ENCODE results near the gene ZNF14. TPM values are rescaled to one million over a fixed set of nuclear protein-coding genes. Genes with fewer than 3 reads are reported as not detected.

Gene ZNF14
- total RNA-seq, 1 experiment from 2014 or later = 5.6 TPM

GRCh38 chr19:19670070-19670551, 62.8 kb downstream of the ZNF14 start:
- H3K36me3 ChIP-seq (ENCODE audit: control insufficient read depth, insufficient read depth, low read length) = no peaks in the 10 kb centered on the region; the same call in 1 of the 2 replicates
- H3K27ac ChIP-seq (ENCODE audit: low read length) = peak overlapping the region; percentile 84
- ChIA-PET POLR2A (interaction anchor here (0.8 kb wide), 1 partner anchor 360 kb away, joined by 11 read pairs; no protein-coding TSS in a partner anchor), CTCF (no interaction called here)
- H3K4me1 ChIP-seq (ENCODE audit: control insufficient read depth, insufficient read depth, low read length) = no peaks in the 10 kb centered on the region
- H3K27me3 ChIP-seq (ENCODE audit: control insufficient read depth, insufficient read depth, low read length) = no peaks in the 10 kb centered on the region
- BruUV-seq (replicated peaks) = no TSS peak
- intact Hi-C loops (cut with micrococcal nuclease; ENCODE audit: unreplicated experiment) = no loop called here
- no peak for DNase-seq (ENCODE audit: low read depth, low spot score)
- in situ Hi-C loops (cut with HindIII; ENCODE audit: low pct_unique_long_range_greater_than_20kb, low sequenced_read_pairs) = no loop called here
- peaks cover 4% of the 10 kb centered on the region; the same call in 1 of the 2 replicates for H3K9me3 ChIP-seq (ENCODE audit: control insufficient read depth, insufficient read depth, low read depth, low read length)
- H3K4me3 ChIP-seq (ENCODE audit: low read depth in 2 of 2, low read length in 2 of 2) = peak overlapping the region; percentile 82 to 86
- TF ChIP-seq SIN3A (IDR thresholded peaks at IDR 0.05; ENCODE audit: borderline replicate concordance, insufficient read depth, low read depth, low read length) (no peak), TCF7L2 (IDR thresholded peaks at IDR 0.05; ENCODE audit: low read depth, low read length) (no peak), POLR2AphosphoS5 (IDR thresholded peaks at IDR 0.05; ENCODE audit: low read depth, low read length) (no peak), CTCF (IDR thresholded peaks at IDR 0.05) (no peak), REST (IDR thresholded peaks at IDR 0.05; ENCODE audit: insufficient read depth in 1 of 2, low read depth in 2 of 2, low read length in 1 of 2) (no peak)
- ATAC-seq = no peak

- H3K27me3 ChIP-seq (ENCODE audit: control insufficient read depth, insufficient read depth, low read length) = no peaks in the 10 kb centered on the region
- in situ Hi-C loops (cut with HindIII; ENCODE audit: low pct_unique_long_range_greater_than_20kb, low sequenced_read_pairs) = no loop called here
- intact Hi-C loops (cut with micrococcal nuclease; ENCODE audit: unreplicated experiment) = loop anchor here (10.0 kb wide), 1 partner anchor 66 kb away; the partner anchor contains the start of gene ZNF14
These were observed 64.5 kb downstream of the ZNF14 start, which contains the start of gene ZNF101 for GRCh38 chr19:19668230-19669012. Gene ZNF101, plus strand, starts transcription at chr19:19668839. Its CDS starts 125 bp downstream, at chr19:19668964.

More at GRCh38 chr19:19668230-19669012, 64.5 kb downstream of the ZNF14 start, which contains the start of gene ZNF101:
- Histone ChIP-seq H3K4me3 (ENCODE audit: low read depth in 2 of 2, low read length in 2 of 2) (peak within 1 kb of the TSS; percentile 82 to 86), H3K27ac (ENCODE audit: low read length) (peak within 1 kb of the TSS; percentile 84), H3K9me3 (ENCODE audit: control insufficient read depth, insufficient read depth, low read depth, low read length) (no peaks in the 10 kb centered on the region), H3K36me3 (ENCODE audit: control insufficient read depth, insufficient read depth, low read length) (no peaks in the 10 kb centered on the region; the same call in 1 of the 2 replicates), H3K4me1 (ENCODE audit: control insufficient read depth, insufficient read depth, low read length) (no peaks in the 10 kb centered on the region; the same call in 1 of the 2 replicates)
- ATAC-seq (peak; percentile 89), DNase-seq (ENCODE audit: low read depth, low spot score) (peak; percentile 41)
- CTCF ChIA-PET = interaction anchor here (0.6 kb wide), 1 partner anchor 45 kb away, joined by 5 read pairs; no protein-coding TSS in a partner anchor
- POLR2A ChIA-PET = interaction anchor here (0.6 kb wide), 1 partner anchor 99 kb away, joined by 12 read pairs; no protein-coding TSS in a partner anchor
- no peak for TF ChIP-seq CTCF (IDR thresholded peaks at IDR 0.05)
- TF ChIP-seq REST (IDR thresholded peaks at IDR 0.05; ENCODE audit: insufficient read depth in 1 of 2, low read depth in 2 of 2, low read length in 1 of 2) = no peak
- peak; percentile 81 for TF ChIP-seq TCF7L2 (IDR thresholded peaks at IDR 0.05; ENCODE audit: low read depth, low read length)
- TF ChIP-seq SIN3A (IDR thresholded peaks at IDR 0.05; ENCODE audit: borderline replicate concordance, insufficient read depth, low read depth, low read length) = peak; percentile 68; the same call in 1 of the 2 replicates
- peak; percentile 77 for TF ChIP-seq POLR2AphosphoS5 (IDR thresholded peaks at IDR 0.05; ENCODE audit: low read depth, low read length)
- no TSS peak for BruUV-seq (replicated peaks)

All from Panc1 (cell line).